Measurements from ENCODE around the gene KRTAP10-7.
A peak's percentile ranks its signal among the peaks of the same experiment; 100 is the strongest.
"Not testable (repeated sequence)": the region's sequence is repeated elsewhere in the genome, so short reads cannot be mapped to it uniquely, and the experiment has no call there.

Gene KRTAP10-7

GRCh38 chr21:44637018-44637850 is 36.8 kb downstream of the KRTAP10-7 start, which contains the start of gene KRTAP10-10:
Gene KRTAP10-10 (plus strand): TSS chr21:44637356. CDS start chr21:44637418, 62 bp downstream.
- no peak for DNase-seq

- peak; percentile 24 for DNase-seq
These were observed 37.5 kb downstream of the KRTAP10-7 start for GRCh38 chr21:44637851-44638348.

- not testable (repeated sequence) for DNase-seq
These were observed 38.3 kb downstream of the KRTAP10-7 start for GRCh38 chr21:44638506-44639330.

- DNase-seq, result no peak
These were observed 38.9 kb downstream of the KRTAP10-7 start for GRCh38 chr21:44639331-44639655.

- DNase-seq, result no peak
These were observed 40.4 kb downstream of the KRTAP10-7 start for GRCh38 chr21:44640761-44641160.

- DNase-seq, result no peak
These were observed 43.4 kb downstream of the KRTAP10-7 start for GRCh38 chr21:44643741-44644310.

GRCh38 chr21:44644878-44645277 is 44.5 kb downstream of the KRTAP10-7 start:
- no peak for DNase-seq

- DNase-seq, result peak; percentile 16
These were observed 46.2 kb downstream of the KRTAP10-7 start, which contains the start of gene KRTAP10-11 for GRCh38 chr21:44646366-44647221. Gene KRTAP10-11 (plus strand): TSS chr21:44646414. CDS start chr21:44646459, 45 bp downstream.

- no peak for DNase-seq
These were observed 46.8 kb downstream of the KRTAP10-7 start for GRCh38 chr21:44647222-44647552.

- no peak for DNase-seq
These were observed 48.3 kb downstream of the KRTAP10-7 start for GRCh38 chr21:44648557-44649311.

GRCh38 chr21:44649521-44650100 is 49.2 kb downstream of the KRTAP10-7 start:
- no peak for DNase-seq

GRCh38 chr21:44650265-44650972 is 50.0 kb downstream of the KRTAP10-7 start:
- no peak for DNase-seq

GRCh38 chr21:44650973-44651675 is 50.7 kb downstream of the KRTAP10-7 start:
- no peak for DNase-seq
